GM21529 (cell line): ENCODE data around the gene PABPC5.

Source experiments
- ATAC-seq: cut with Tn5 transposase; IDR thresholded peaks from one replicate; pipeline ENCODE4 v1.9.1; 2021; ENCODE audit not compliant: unreplicated experiment

PABPC5 gene

GRCh38 chrX:91434351-91435168 is at the start of gene PABPC5:
PABPC5 (plus strand) TSS chrX:91434839; CDS start chrX:91435578, 739 bp downstream.
- ATAC-seq, result no peak

- no peak for ATAC-seq
Observed at GRCh38 chrX:91389026-91389425, 45.6 kb upstream of the PABPC5 start.

- ATAC-seq, result peak; percentile 53
Observed at GRCh38 chrX:91414713-91415112, 19.9 kb upstream of the PABPC5 start.

- ATAC-seq, result no peak
Observed at GRCh38 chrX:91435395-91435794, 756 bp downstream of the PABPC5 start.
